Stimulated activated CD4-positive, alpha-beta T cell treated with anti-CD3 and anti-CD28 coated beads, Interleukin-1b, Interleukin-23, amount 100 ng/mL, for 4 hours (primary cell): Measurements from ENCODE around the gene CYB561.

Source experiments
- DNase-seq, 2 donors: peaks; one replicate each; pipeline ENCODE4 v3.0.0-alpha.2; 2020; ENCODE audit warnings: low read depth in 2 of 2

Gene CYB561

GRCh38 chr17:63451150-63451549 lies 5.0 kb upstream of the CYB561 start:
- no peak for DNase-seq

GRCh38 chr17:63450551-63450950 lies 4.4 kb upstream of the CYB561 start:
- DNase-seq: no peak

- DNase-seq: no peak
These were observed 2.5 kb upstream of the CYB561 start for GRCh38 chr17:63448655-63449054.

- DNase-seq: no peak
These were observed 1.4 kb upstream of the CYB561 start for GRCh38 chr17:63447471-63448009.

GRCh38 chr17:63446753-63447470 lies 806 bp upstream of the CYB561 start:
- peak; percentile 34 to 51 for DNase-seq

GRCh38 chr17:63445571-63445953 lies 544 bp downstream of the CYB561 start:
- peak; percentile 46 to 52 for DNase-seq

GRCh38 chr17:63445065-63445464 lies 1.0 kb downstream of the CYB561 start:
- no peak for DNase-seq

- no peak for DNase-seq
These were observed 1.6 kb downstream of the CYB561 start for GRCh38 chr17:63444457-63444856.

- DNase-seq: no peak
These were observed 3.1 kb downstream of the CYB561 start for GRCh38 chr17:63443053-63443452.

GRCh38 chr17:63442549-63443035 lies 3.5 kb downstream of the CYB561 start:
- no peak for DNase-seq

- DNase-seq: no peak
These were observed 4.0 kb downstream of the CYB561 start for GRCh38 chr17:63442074-63442473.

GRCh38 chr17:63441654-63442053 lies 4.5 kb downstream of the CYB561 start:
- no peak for DNase-seq

- no peak for DNase-seq
These were observed 5.3 kb downstream of the CYB561 start for GRCh38 chr17:63440770-63441335.

GRCh38 chr17:63440127-63440769 lies 5.9 kb downstream of the CYB561 start:
- DNase-seq: no peak

GRCh38 chr17:63439687-63440086 lies 6.4 kb downstream of the CYB561 start:
- DNase-seq: no peak

GRCh38 chr17:63438092-63439051 lies 7.7 kb downstream of the CYB561 start:
- no peak for DNase-seq

GRCh38 chr17:63437287-63438091 lies 8.6 kb downstream of the CYB561 start:
- DNase-seq: no peak

GRCh38 chr17:63436523-63437110 lies 9.5 kb downstream of the CYB561 start:
- no peak for DNase-seq

- DNase-seq: no peak
These were observed 10.2 kb downstream of the CYB561 start for GRCh38 chr17:63435681-63436522.
